Stimulated activated CD4-positive, alpha-beta T cell treated with anti-CD3 and anti-CD28 coated beads, TNF-alpha, amount 100 ng/mL, for 1 hour (primary cell): Measurements from ENCODE around the gene TNFRSF1A.

Source experiments
- DNase-seq, 3 donors: peaks; one replicate each; pipeline ENCODE4 v3.0.0-alpha.2; 2020; ENCODE audit warnings: low read depth in 3 of 3, low spot score in 1 of 3

TNFRSF1A gene

DNA sequence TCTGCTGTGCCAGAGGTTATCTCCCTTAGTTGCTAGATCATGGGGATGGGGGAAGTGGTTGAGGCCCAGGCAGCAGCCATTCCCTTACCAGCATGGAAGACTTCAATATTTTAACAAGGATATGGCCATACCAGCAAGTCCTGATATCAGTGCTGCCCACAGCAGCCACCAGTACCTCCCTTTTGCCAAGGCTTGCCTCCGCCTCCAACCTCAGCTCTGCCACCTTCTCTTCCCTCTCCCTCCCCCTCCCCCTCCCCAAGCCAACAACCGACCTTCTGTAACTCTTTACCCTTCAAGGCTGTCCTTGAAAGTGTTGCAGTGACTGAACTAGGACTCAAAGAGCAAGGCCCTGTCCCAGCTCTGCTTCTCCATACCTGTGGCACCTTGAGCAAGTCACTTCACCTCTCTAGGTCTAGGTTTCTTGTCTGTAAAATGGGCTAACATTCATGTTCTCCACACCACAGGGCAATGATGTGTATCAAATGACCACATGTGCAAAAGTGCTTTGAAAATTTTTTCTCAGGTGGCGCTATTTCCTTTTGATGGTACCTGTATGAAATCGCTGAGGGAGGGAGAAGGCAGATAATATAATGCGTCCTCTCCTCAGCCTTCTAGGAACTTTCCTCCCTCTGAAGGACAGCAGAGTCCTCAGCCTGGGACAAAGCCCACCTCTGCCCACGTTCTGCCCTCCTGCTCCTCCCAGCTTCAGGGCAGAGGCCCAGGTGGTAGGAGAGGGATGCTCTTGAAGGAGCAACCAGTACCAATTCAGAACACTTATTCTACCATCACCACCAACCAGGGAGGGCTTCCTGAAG, 16.7 kb downstream of the TNFRSF1A start:
- no peak for DNase-seq

DNA sequence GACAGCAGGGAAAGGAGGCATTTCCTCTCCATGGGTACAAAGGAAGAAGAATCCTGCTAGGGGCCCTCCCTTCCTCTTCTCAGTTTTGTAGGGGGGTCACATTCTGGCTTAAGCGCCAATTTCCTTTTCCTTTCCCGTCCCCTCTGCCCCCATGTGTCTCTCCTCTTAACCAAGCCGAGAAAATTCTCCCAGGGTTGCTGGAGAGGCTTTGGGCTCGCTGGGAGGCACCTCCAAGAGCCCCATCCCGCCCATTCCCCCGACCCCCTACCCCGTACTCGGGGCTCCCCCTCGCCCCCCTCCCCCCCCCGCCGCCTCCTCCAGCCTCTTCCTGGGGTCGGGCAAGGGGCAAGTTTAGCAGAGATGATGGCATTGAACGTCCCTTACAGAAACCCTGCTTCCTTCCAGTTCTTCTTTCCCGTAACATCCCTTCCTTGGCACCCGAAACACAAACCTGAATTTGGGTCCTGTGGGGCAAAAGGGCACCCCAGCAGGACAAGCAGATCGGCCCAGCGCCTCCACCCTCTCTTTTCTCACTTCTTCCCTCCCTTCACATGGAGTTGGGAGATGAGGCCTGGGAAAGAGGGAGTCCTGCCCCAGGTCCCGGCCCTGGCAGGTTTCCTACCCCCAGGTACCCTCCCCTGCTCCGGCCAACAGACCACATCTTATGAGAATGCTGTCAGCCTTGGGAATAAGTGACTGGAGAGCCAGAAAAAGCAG, 17.7 kb downstream of the TNFRSF1A start:
- no peak for DNase-seq

DNA sequence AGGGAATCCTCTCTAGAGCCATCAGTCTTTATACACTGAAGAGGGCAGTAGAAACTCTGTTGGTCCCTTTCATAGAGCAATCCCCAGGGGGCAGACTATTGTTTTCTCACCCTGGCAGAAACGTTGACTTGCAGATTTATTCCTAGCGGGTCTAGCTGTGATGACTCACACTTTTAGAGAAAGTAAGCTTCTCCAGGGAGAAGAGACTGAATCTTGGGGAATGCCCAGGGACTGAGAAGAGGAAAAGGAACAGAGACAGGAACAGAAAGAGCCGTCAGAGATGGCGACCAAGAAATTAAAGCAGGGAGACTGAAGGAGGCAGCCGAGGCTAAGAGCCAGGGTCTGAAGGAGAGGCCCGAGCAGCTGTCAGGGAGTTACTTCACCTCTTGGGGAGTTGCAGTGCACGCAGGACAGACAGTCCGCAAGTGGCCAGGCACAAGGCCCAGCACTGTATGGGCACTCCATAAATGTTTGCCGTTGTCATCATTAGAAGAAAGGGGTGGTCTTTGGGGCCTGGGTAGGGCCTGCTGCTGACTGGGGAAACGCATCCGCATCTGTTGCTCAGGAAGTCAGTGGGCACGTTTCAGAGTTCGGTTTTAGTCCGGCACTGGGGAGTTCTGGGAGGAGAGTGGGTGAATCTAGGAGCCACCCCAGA, 18.4 kb downstream of the TNFRSF1A start:
- no peak for DNase-seq

DNA sequence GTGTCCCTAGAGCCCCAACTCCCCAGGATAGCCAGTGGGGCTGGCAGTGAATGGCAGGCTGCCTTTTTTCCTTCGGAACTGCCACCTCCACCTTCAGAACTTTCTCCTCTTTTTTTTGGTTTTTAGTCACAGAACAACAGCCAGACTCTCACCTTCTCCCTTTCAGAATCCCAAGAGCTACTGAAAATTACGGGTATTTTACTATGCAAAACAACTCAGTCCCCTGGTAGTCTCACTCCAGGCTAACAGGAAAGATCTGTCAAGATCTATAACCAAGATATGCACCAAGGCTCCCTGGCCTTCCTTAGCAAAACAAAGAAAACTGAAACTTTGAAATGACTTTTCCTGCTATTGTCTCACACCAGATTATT, 18.9 kb downstream of the TNFRSF1A start:
- no peak for DNase-seq

DNA sequence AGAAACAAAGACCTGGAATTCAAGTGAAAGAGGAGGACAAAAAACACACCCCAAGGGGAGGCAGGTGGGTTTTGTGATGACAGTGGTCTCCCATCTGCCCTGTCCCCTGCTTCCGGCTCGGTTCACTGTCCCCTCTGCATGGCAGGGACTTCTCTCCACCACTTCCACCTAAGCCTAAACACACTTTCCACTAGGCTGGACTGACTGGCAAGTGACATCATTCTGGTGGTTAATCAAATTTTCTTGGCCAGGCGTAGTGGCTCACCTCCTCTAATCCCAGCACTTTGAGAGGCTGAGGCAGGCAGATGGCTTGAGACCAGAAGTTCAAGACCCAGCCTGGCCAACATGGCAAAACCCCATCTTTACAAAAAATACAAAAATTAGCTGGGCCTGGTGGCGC, 19.5 kb downstream of the TNFRSF1A start:
- no peak for DNase-seq

DNA sequence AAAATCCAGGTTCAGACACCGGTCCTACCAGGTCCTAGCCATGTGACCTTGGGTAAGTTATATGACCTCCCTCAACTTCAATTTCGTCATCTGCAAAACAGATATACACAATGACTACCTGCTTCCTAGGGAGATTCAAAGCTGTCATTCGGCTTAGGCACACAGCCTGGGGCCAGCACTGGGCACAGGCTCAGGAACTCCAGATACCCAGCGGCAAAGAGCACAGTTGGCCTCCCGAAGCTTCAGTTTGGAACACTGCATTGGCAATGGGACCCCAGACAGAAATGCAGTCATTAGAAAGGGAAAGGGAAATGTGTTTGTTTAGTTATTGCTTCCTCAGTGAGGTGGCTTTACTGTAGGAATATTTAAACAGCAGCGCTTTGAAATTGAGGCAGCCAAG, 20.0 kb downstream of the TNFRSF1A start:
- no peak for DNase-seq

DNA sequence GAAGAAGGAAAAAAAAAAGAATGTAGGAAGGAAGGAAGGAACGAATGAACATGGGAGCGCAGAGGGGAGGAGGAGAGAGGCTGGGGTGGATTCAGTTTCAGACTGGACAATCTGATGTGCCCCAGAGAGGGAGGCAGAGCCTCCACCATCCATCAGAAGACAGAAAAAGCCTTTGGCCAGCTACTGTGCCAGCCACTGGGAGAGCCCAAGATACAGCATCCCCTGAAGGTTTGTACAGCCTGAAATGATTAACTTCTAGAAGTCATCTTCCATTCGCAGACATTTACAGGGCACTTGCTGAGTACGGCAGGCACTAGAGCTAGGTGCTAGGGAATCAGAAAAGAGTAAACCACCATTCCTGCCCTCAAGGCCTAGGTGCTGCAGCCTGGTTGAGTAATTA, 22.4 kb downstream of the TNFRSF1A start:
- no peak for DNase-seq

DNA sequence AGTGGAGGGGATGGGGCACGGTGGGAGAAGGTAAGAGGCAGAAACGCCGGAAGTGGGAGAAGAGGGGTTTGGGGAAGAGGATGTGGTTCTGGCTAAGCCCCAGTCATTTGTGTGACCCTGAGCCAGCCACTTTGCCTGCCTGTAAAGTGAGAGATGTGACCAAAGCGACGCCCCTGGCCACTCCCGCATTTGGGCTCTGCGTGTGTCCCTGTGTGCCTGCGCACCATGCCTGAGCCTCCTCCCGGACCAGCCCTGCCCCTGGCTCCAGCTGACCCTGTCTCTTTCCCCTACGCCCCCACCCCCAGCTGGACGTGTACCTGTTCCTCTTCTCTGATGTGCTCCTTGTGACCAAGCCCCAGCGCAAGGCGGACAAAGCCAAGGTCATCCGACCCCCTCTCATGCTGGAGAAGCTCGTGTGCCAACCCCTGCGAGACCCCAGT, 23.4 kb downstream of the TNFRSF1A start:
- DNase-seq, result no peak

DNA sequence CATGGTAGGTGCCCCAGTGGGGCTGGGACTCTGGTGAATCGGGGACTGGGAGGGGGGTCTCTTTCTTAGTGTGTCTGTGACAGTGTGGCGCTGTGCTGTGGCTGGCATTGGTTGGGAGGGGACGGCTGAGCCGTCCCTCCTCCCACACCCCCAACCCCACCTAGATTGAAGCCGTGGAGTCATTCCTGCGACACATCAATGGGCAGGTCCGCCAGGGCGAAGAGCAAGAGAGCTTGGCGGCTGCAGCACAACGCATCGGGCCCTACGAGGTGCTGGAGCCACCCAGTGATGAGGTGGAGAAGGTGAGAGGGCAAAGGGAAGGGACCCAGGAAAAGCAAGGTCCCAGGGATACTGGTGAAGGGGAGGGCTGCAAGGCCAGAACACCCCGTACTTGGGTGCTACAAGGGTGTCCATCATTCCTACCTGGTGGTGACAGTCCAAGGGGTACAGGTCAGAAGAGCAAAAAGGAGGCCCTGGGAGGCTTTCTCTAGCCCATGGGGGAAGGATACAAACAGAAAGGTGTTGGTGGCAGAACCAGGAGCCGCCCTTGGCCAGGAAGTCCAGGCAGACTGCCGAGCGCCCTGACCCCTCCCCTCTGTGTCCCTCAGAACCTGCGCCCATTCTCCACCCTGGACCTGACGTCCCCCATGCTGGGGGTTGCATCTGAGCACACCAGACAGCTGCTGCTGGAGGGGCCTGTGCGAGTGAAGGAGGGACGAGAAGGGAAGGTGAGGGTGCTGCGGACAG, 24.0 kb downstream of the TNFRSF1A start:
- DNase-seq, result no peak

DNA sequence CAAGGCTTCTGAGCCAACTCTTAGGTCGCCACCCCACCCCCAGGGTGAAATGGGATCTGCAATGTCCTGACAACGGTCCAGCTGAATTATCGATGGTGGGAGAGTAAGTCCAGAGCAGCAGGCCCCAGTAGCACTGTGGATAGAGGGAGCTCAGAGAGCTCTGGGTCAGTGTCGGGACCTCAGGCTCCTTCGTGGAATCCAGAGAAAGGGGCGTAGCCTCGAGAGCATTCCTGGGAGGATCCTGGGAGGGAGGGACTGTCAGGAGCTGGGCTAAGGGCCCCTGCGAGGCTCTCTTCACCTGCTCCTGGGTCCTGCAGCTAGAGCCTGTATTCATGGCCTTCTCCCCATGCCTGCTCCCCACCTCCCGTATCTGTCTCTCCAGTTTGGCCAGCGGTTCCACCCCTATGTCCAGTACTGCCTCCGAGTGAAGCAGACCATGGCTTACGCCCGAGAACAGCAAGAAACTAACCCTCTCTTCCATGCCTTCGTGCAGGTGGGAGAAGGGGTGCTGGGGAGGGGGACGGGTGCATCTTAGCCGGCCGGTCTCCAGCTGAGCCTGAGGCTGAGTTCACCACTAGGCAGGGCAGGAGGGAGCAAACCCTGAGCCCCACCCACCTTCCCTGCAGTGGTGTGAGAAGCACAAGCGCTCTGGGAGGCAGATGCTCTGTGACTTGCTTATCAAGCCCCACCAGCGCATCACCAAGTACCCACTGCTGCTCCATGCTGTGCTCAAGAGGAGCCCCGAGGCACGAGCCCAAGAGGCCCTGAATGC, 24.8 kb downstream of the TNFRSF1A start:
- DNase-seq, result no peak

DNA sequence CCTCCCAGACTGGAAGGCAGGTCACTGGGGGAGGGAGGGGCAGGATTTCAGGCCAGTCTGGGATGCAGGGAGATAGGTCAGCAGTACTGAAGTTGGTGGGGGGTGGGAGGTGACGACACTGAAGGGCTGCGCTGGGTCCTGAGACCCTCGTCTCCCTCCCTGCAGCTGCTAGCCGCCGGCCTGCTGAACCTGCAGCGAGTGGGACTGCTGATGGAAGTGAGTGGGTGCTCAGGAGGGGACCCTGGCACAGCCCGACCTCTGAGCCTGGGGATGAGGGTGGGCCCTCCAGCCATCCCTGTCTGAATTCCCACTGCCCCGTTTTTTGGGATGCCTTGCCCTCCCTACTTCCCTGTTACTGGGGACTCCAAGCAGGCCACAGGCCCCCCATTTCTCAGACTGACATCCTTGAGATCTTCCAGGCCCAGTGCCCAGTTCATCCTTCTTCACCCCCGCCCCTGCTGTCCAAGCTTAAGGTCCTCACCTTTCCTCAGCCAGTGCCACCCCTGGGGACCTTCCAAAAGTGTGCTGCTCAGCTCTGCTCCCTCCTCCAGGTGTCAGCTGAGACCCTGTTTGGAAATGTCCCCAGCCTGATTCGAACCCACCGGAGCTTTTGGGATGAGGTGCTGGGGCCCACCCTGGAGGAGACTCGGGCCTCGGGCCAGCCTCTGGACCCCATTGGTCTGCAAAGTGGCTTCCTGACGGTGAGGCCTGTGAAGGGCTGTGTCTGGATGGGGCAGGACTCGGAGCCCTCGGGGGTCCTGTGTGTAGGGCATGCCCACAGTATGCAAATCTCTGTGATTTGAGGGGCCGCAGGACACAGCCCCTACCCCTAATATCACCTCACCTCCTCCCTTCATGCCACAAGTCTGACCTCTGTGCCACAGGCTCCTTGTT, 25.9 kb downstream of the TNFRSF1A start:
- DNase-seq, result no peak

DNA sequence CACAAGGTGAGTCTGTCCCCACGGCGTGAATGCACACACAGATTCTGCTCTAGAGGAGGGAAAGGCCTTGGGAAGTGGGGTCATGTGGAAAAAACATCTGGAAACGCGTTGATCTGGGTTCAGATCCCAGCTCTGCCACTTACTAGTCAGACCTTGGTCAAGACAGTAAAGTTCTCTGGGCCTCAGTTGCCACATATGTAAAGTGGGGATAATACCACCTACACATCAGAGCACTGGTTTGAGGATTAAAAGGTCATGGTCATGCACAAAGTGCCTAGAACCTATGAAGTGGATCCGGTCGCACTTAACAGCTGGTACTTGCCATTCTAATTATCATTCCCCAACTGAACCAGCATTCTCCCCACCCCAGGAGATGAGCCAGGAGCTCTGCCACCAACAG, 26.7 kb downstream of the TNFRSF1A start:
- DNase-seq, result no peak

DNA sequence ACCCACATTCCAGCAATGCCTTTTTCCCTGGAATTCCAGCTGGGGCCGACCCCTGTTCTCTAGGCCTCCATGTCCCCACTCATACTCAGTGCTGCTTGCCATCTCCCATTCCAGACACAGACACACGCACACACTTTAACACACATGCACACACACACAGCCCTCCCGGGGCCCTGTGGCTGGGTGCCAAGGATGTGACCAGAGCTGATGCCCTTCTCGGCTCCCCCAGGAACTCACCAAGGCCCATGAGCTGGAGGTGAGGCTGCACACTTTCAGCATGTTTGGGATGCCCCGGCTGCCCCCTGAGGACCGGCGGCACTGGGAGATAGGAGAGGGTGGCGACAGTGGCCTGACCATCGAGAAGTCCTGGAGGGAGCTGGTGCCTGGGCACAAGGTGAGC, 27.1 kb downstream of the TNFRSF1A start:
- DNase-seq, result no peak

DNA sequence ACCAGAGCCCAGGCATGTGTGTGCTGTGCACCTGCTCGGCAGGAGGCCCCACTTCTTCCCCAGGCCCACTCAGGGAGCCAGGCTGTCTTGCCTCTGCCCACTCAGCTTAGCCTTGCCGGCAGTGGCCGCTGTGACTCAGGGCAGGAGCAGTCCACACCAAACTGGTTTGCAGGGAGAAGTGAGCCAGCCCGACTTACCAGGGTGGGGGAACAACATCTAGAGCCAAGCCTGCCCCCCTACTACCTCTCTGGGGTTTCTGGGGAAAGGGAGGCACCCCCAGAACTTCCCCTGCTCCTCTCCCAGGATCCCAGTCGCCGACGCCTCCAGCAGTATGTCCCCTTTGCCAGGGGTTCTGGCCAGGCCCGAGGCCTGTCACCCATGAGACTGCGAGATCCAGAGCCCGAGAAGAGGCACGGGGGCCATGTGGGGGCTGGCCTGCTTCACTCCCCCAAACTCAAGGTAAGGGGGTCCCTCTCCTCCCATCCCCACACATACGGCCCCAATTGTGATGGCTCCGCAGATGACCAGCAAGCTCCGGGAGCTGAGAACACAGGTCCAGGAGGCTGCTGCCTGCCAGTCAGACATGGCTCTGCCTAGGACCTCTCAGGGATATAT, 28.4 kb downstream of the TNFRSF1A start:
- no peak for DNase-seq

DNA sequence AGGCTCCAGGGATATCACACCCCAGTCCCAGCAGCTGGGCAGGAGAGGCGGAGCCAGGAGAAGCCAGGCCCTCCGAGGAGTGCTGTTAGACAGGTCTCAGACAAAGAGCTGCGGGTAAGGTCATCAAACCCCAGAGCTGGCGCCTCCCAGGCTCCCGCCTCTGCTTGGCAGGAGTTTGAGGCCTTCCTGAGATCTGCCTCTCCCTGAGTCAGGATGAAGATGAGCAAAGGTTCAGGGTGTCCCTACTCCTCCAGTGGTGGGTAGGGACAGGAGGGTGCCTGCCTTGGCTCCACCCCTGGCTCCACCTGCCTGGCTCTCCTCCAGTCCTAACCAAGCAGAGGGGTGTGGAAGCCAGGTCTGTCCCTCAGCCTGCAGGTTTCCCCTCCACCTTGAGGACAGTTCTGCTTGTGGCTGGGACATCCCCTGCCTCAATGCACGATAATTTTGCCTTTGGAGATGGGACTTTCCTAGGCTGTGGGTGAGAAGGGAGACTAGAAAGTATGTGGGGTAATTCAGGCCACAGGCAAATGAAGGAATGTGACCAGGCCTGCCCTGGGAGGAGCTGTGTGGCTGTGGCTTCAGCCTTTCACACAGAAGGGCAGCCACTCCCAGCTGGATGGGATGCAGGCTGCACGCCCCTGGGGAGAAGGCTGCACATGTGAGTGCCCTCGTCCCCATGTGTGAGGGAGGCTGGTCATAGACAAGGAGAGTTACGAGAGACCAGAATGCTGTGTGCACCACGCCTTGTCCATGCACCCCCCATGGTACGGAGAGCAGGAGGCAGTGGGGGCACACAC, 29.1 kb downstream of the TNFRSF1A start:
- no peak for DNase-seq

DNA sequence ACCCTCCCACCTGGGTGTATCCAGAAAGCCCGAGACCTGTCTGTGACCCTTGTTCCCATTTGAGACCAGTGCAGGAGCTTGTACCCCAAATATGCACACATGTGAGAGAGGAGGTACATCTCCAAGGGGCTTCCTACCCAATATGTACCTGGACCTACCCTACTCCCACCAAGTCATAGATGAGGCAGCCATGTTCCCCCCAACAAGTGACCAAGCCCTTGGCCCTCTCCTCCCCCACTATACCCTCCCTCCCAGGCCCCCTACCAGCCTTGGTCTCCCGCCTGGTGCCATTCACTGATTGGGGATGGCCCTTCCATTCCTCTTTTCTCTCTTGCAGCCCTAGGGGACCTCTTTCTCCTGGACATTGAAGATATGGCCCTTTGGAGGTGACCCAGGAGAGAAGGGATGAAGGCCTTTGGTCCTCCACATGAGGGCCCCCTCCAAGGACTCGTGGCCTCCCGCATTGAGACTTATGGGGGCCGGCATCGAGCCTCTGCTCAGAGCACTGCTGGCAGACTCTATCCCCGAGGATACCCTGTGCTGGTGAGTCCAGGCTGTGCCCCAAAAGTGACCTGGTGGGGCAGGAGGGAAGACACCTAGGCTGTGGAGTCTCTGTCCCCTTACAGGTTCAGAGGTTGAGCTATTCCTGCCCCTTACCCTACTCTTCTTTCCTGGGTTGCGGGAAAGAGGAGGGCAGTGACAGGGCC, 29.9 kb downstream of the TNFRSF1A start:
- DNase-seq, result no peak

DNA sequence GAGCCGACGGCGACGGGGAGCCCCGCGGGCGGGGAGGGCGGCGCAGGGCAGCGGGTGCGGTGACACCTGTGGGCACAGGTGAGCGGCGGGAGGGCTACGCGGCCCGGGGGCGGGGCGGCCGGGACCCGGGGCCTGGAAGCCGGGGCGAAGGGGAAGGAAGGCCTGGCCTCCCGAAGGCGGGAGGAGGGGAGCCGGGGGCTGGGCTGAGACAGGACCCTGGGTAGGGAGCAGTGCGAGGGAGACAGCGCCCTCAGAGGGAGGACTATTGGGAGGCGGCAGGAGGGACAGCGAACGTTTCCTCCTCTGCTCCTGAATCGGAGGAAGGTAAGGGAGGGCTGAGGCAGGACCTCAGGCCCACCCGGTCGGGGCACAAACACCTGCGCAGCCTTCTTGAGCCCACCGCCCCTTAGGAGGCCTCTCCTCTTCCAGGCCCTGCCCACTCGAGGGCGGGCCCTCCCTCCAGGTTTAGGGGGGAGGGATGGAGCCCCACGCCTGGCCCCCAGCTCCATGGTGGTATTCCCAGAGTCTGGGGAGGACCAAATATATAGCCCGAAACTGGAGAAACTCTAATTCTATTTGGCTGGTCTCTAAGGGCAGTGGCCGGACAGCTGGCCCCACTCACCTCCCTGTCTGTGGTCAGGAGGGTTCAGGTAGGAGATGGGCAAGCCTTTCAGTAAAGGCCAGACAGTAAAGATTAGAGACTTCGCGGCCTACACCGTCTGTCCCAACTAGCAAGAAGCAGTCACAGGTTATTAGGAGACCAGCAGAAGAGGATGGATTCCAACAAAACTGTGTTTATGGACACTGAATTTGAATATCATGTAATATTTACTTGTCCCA, 30.9 kb downstream of the TNFRSF1A start:
- DNase-seq, result no peak
